Natural killer cell (primary cell): ENCODE data around the gene TIMM13. TPM values are rescaled to one million over a fixed set of nuclear protein-coding genes. Genes with fewer than 3 reads are reported as not detected.

Source experiments
- ATAC-seq, 3 donors: fragments of 150-1000 bp in 2 of 3; fragments of 200-7000 bp in 1 of 3; cut with Tn5 transposase; 1 replicate in 1 of 3; 2 replicates in 2 of 3; pipeline ENCODE4 v1.10.0; 2021; ENCODE audit warnings: mild to moderate bottlenecking in 2 of 3, moderate library complexity in 2 of 3
- DNase-seq, 2 donors: peaks; one replicate each; pipeline versions ENCODE4 v3.0.0 to v3.0.0-alpha.2; 2013 to 2021; ENCODE audit warnings: mixed read lengths in 1 of 2
- H3K27ac ChIP-seq: one replicate; pipeline ENCODE4 v1.5.1; 2013; ENCODE audit warnings: mild to moderate bottlenecking, low read length
- H3K27me3 ChIP-seq: one replicate; pipeline ENCODE4 v1.6.1; 2013; ENCODE audit warnings: low read length; ENCODE audit not compliant: control insufficient read depth, insufficient read depth
- H3K36me3 ChIP-seq: one replicate; pipeline ENCODE4 v1.6.1; 2013; ENCODE audit warnings: low read length; ENCODE audit not compliant: control insufficient read depth, insufficient read depth
- H3K4me1 ChIP-seq: one replicate; pipeline ENCODE4 v1.6.1; 2013; ENCODE audit warnings: low read length; ENCODE audit not compliant: control insufficient read depth, insufficient read depth
- H3K4me3 ChIP-seq: one replicate; pipeline ENCODE4 v1.5.1; 2013; ENCODE audit warnings: low read length
- H3K9me3 ChIP-seq: one replicate; pipeline ENCODE4 v1.6.1; 2013; ENCODE audit warnings: low read length; ENCODE audit not compliant: control insufficient read depth, insufficient read depth
- H3K27ac Mint-ChIP-seq, 2 donors: one replicate each; pipeline ENCODE4 v1.8.0; 2022; ENCODE audit warnings: mild to moderate bottlenecking in 2 of 2, mixed read lengths in 2 of 2, moderate library complexity in 1 of 2
- H3K27me3 Mint-ChIP-seq, 2 donors: one replicate each; pipeline ENCODE4 v1.8.0; 2022; ENCODE audit warnings: low read depth in 2 of 2, mixed read lengths in 2 of 2
- H3K36me3 Mint-ChIP-seq: one replicate; pipeline ENCODE4 v1.8.0; 2022; ENCODE audit warnings: mixed read lengths
- H3K4me1 Mint-ChIP-seq, 2 donors: one replicate each; pipeline ENCODE4 v1.8.0; 2022; ENCODE audit warnings: mixed read lengths in 2 of 2
- H3K4me3 Mint-ChIP-seq: one replicate; pipeline ENCODE4 v1.8.0; 2022; ENCODE audit warnings: mild to moderate bottlenecking, moderate library complexity, mixed read lengths
- H3K9me3 Mint-ChIP-seq, 2 donors: one replicate each; pipeline ENCODE4 v1.8.0; 2022; ENCODE audit warnings: mixed read lengths in 2 of 2
- CTCF ChIP-seq: fragments of 200-600 bp; IDR thresholded peaks from one replicate; pipeline ENCODE4 v1.8.0; 2022; ENCODE audit warnings: antibody characterized with exemption
- WGBS: methylation state at CpG from one replicate; pipeline ENCODE4 v1.1.7; 2013; ENCODE audit warnings: missing lambda C conversion rate; ENCODE audit not compliant: insufficient coverage; 5-methylcytosine and 5-hydroxymethylcytosine counted together
- intact Hi-C: fragments of 100-400 bp; cut with micrococcal nuclease; formaldehyde crosslinking; loops from one replicate; pipeline ENCODE4 v1.14.2; 2022
- total RNA-seq, 4 donors: library from RNA; stranded (reverse); fragments of 120-200 nt in 1 of 4; gene quantifications; one replicate each; pipeline versions ENCODE4 v1.2.3 to v1.2.4, GENCODE V29; 2013 to 2022

The TIMM13 gene
- total RNA-seq, 3 donors from 2014 or later (not counting 1 experiment from before 2014, with no cell fraction given): 24.7 to 30.4 (median 25.1) TPM

GRCh38 chr19:2423071-2423914, 4.1 kb downstream of the TIMM13 start:
- Histone ChIP-seq H3K9me3 (no peaks in the 10 kb centered on the region), H3K27me3 (no peaks in the 10 kb centered on the region), H3K36me3 (no peaks in the 10 kb centered on the region), H3K4me1 (peaks cover 21% of the 10 kb centered on the region), H3K4me3 (no peak overlapping the region), H3K27ac (no peak overlapping the region)
- Mint-ChIP-seq H3K4me1 (peaks cover 10 to 14% of the 10 kb centered on the region in 2 donors), H3K27ac (no peak overlapping the region), H3K27me3 (no peaks in the 10 kb centered on the region), H3K9me3 (no peaks in the 10 kb centered on the region), H3K36me3 (no peaks in the 10 kb centered on the region), H3K4me3 (no peak overlapping the region)
- ATAC-seq (no peak), DNase-seq (no peak)
- intact Hi-C loops: no loop called here
- no peak for TF ChIP-seq CTCF
- 65% methylated on average over 15 of the region's 19 CpGs for WGBS

GRCh38 chr19:2421581-2422306, 5.6 kb downstream of the TIMM13 start:
- Histone ChIP-seq H3K4me3 (no peak overlapping the region), H3K27me3 (no peaks in the 10 kb centered on the region), H3K4me1 (peaks cover 11% of the 10 kb centered on the region), H3K36me3 (no peaks in the 10 kb centered on the region), H3K27ac (no peak overlapping the region), H3K9me3 (no peaks in the 10 kb centered on the region)
- Mint-ChIP-seq H3K27ac (no peak overlapping the region), H3K4me1 (peaks cover 0 to 5% of the 10 kb centered on the region in 2 donors), H3K9me3 (no peaks in the 10 kb centered on the region), H3K36me3 (no peaks in the 10 kb centered on the region), H3K4me3 (no peak overlapping the region), H3K27me3 (no peaks in the 10 kb centered on the region)
- DNase-seq (no peak), ATAC-seq (no peak)
- no peak for TF ChIP-seq CTCF
- 92% methylated on average over 23 of the region's 23 CpGs for WGBS
- intact Hi-C loops: no loop called here

- WGBS: 100% methylated on average over 1 of the region's 2 CpGs
- Mint-ChIP-seq H3K36me3 (no peaks in the 10 kb centered on the region), H3K27ac (no peak overlapping the region), H3K4me1 (no peaks in the 10 kb centered on the region), H3K9me3 (no peaks in the 10 kb centered on the region), H3K27me3 (no peaks in the 10 kb centered on the region), H3K4me3 (no peak overlapping the region)
- H3K27me3 ChIP-seq: no peaks in the 10 kb centered on the region
- TF ChIP-seq CTCF: no peak
- no peaks in the 10 kb centered on the region for H3K4me1 ChIP-seq
- ATAC-seq (no peak), DNase-seq (no peak)
- intact Hi-C loops: no loop called here
- H3K9me3 ChIP-seq: no peaks in the 10 kb centered on the region
- H3K4me3 ChIP-seq: no peak overlapping the region
- no peak overlapping the region for H3K27ac ChIP-seq
- no peaks in the 10 kb centered on the region for H3K36me3 ChIP-seq
Measured at GRCh38 chr19:2420490-2420889, 6.9 kb downstream of the TIMM13 start.
